ENCODE results near the gene OLR1. TPM values are rescaled to one million over a fixed set of nuclear protein-coding genes. Genes with fewer than 3 reads are reported as not detected.

Gene OLR1
- total RNA-seq, 1 experiment from 2014 or later, result 0.74 TPM

GRCh38 chr12:10159280-10159679 lies 12.7 kb downstream of the OLR1 start:
- in situ Hi-C loops (cut with HindIII; ENCODE audit: low pct_unique_long_range_greater_than_20kb, low sequenced_read_pairs), result no loop called here
- no peaks in the 10 kb centered on the region for H3K27me3 ChIP-seq (ENCODE audit: control insufficient read depth, insufficient read depth, low read length)
- TF ChIP-seq, protein P1, sequence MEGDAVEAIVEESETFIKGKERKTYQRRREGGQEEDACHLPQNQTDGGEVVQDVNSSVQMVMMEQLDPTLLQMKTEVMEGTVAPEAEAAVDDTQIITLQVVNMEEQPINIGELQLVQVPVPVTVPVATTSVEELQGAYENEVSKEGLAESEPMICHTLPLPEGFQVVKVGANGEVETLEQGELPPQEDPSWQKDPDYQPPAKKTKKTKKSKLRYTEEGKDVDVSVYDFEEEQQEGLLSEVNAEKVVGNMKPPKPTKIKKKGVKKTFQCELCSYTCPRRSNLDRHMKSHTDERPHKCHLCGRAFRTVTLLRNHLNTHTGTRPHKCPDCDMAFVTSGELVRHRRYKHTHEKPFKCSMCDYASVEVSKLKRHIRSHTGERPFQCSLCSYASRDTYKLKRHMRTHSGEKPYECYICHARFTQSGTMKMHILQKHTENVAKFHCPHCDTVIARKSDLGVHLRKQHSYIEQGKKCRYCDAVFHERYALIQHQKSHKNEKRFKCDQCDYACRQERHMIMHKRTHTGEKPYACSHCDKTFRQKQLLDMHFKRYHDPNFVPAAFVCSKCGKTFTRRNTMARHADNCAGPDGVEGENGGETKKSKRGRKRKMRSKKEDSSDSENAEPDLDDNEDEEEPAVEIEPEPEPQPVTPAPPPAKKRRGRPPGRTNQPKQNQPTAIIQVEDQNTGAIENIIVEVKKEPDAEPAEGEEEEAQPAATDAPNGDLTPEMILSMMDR (IDR thresholded peaks at IDR 0.05), result no peak
- no peak for TF ChIP-seq SIN3A (IDR thresholded peaks at IDR 0.05; ENCODE audit: borderline replicate concordance, insufficient read depth, low read depth, low read length)
- TF ChIP-seq, protein P2, sequence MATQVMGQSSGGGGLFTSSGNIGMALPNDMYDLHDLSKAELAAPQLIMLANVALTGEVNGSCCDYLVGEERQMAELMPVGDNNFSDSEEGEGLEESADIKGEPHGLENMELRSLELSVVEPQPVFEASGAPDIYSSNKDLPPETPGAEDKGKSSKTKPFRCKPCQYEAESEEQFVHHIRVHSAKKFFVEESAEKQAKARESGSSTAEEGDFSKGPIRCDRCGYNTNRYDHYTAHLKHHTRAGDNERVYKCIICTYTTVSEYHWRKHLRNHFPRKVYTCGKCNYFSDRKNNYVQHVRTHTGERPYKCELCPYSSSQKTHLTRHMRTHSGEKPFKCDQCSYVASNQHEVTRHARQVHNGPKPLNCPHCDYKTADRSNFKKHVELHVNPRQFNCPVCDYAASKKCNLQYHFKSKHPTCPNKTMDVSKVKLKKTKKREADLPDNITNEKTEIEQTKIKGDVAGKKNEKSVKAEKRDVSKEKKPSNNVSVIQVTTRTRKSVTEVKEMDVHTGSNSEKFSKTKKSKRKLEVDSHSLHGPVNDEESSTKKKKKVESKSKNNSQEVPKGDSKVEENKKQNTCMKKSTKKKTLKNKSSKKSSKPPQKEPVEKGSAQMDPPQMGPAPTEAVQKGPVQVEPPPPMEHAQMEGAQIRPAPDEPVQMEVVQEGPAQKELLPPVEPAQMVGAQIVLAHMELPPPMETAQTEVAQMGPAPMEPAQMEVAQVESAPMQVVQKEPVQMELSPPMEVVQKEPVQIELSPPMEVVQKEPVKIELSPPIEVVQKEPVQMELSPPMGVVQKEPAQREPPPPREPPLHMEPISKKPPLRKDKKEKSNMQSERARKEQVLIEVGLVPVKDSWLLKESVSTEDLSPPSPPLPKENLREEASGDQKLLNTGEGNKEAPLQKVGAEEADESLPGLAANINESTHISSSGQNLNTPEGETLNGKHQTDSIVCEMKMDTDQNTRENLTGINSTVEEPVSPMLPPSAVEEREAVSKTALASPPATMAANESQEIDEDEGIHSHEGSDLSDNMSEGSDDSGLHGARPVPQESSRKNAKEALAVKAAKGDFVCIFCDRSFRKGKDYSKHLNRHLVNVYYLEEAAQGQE (IDR thresholded peaks at IDR 0.05; ENCODE audit: insufficient read depth in 1 of 2, low read depth in 2 of 2, low read length in 1 of 2), result no peak
- TF ChIP-seq TCF7L2 (IDR thresholded peaks at IDR 0.05; ENCODE audit: low read depth, low read length), result no peak
- no peak for TF ChIP-seq POLR2AphosphoS5 (IDR thresholded peaks at IDR 0.05; ENCODE audit: low read depth, low read length)
- ChIA-PET POLR2A (no interaction called here), CTCF (no interaction called here)
- no TSS peak for BruUV-seq (replicated peaks)
- DNase-seq (ENCODE audit: low read depth, low spot score), result no peak
- peaks cover under 1% of the 10 kb centered on the region; the same call in 1 of the 2 replicates for H3K4me1 ChIP-seq (ENCODE audit: control insufficient read depth, insufficient read depth, low read length)
- H3K4me3 ChIP-seq (ENCODE audit: low read depth in 2 of 2, low read length in 2 of 2), result no peak overlapping the region
- H3K9me3 ChIP-seq (ENCODE audit: control insufficient read depth, insufficient read depth, low read depth, low read length), result no peaks in the 10 kb centered on the region
- no peak overlapping the region; the same call in 1 of the 2 replicates for H3K27ac ChIP-seq (ENCODE audit: low read length)
- ATAC-seq, result no peak
- intact Hi-C loops (cut with micrococcal nuclease; ENCODE audit: unreplicated experiment), result no loop called here
- no peaks in the 10 kb centered on the region for H3K36me3 ChIP-seq (ENCODE audit: control insufficient read depth, insufficient read depth, low read length)

DNA sequence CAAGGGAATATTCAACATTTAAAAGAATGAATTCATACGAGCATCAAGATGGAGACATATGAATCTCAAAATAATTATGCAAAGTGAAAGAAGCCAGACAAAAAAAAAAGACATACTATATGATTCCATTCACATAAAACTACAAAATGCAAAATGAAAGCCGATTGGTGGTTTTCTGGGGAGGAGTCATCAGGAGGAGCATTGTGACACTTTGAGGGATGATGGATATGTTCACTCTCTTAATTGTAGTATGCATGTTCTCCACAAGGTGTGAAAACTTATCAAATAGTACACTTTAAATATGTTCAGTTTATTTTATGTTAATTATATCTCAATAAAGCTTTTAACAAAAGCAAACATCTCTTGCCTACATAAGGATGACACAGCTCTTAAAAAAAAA lies 13.5 kb downstream of the OLR1 start:
- TF ChIP-seq SIN3A (IDR thresholded peaks at IDR 0.05; ENCODE audit: borderline replicate concordance, insufficient read depth, low read depth, low read length), result no peak
- no peak for TF ChIP-seq TCF7L2 (IDR thresholded peaks at IDR 0.05; ENCODE audit: low read depth, low read length)
- TF ChIP-seq, protein P2 (IDR thresholded peaks at IDR 0.05; ENCODE audit: insufficient read depth in 1 of 2, low read depth in 2 of 2, low read length in 1 of 2), result no peak
- TF ChIP-seq, protein P1 (IDR thresholded peaks at IDR 0.05), result no peak
- TF ChIP-seq POLR2AphosphoS5 (IDR thresholded peaks at IDR 0.05; ENCODE audit: low read depth, low read length), result no peak
- H3K9me3 ChIP-seq (ENCODE audit: control insufficient read depth, insufficient read depth, low read depth, low read length), result no peaks in the 10 kb centered on the region
- intact Hi-C loops (cut with micrococcal nuclease; ENCODE audit: unreplicated experiment), result no loop called here
- no peak overlapping the region for H3K27ac ChIP-seq (ENCODE audit: low read length)
- no peak for DNase-seq (ENCODE audit: low read depth, low spot score)
- H3K36me3 ChIP-seq (ENCODE audit: control insufficient read depth, insufficient read depth, low read length), result no peaks in the 10 kb centered on the region
- CTCF ChIA-PET, result interaction anchor here (0.5 kb wide), 1 partner anchor 364 kb away, joined by 3 read pairs; no protein-coding TSS in a partner anchor
- POLR2A ChIA-PET, result no interaction called here
- in situ Hi-C loops (cut with HindIII; ENCODE audit: low pct_unique_long_range_greater_than_20kb, low sequenced_read_pairs), result no loop called here
- no peaks in the 10 kb centered on the region for H3K27me3 ChIP-seq (ENCODE audit: control insufficient read depth, insufficient read depth, low read length)
- peaks cover 5% of the 10 kb centered on the region; the same call in 1 of the 2 replicates for H3K4me1 ChIP-seq (ENCODE audit: control insufficient read depth, insufficient read depth, low read length)
- BruUV-seq (replicated peaks), result no TSS peak
- H3K4me3 ChIP-seq (ENCODE audit: low read depth in 2 of 2, low read length in 2 of 2), result no peak overlapping the region
- no peak for ATAC-seq

Measured in Panc1 (cell line).